SK-N-MC (cell line): Measurements from ENCODE around the gene ONECUT3.

Experiments
- EZH2 ChIP-seq: fragments of 200-600 bp; sonication (generic); IDR thresholded peaks from one replicate; pipeline ENCODE4 v1.6.1; 2017; ENCODE audit warnings: antibody characterized with exemption
- FOXP2 ChIP-seq: optimal IDR thresholded peaks from 2 replicates; pipeline ENCODE3; 2011; ENCODE audit warnings: mild to moderate bottlenecking, moderate library complexity; ENCODE audit not compliant: insufficient read depth; ENCODE audit errors: extremely low read length, control extremely low read depth
- POLR2AphosphoS5 ChIP-seq: IDR thresholded peaks from 2 replicates; pipeline ENCODE4 v1.6.1; 2012; ENCODE audit warnings: mild to moderate bottlenecking, low read depth, low read length, borderline replicate concordance

- TF ChIP-seq EZH2 (no peak), POLR2AphosphoS5 (no peak), FOXP2 (no peak)
These were observed 3.0 kb downstream of the ONECUT3 start for GRCh38 chr19:1756264-1756663.
